ENCODE results near the gene DCANP1.

Gene DCANP1

DNA sequence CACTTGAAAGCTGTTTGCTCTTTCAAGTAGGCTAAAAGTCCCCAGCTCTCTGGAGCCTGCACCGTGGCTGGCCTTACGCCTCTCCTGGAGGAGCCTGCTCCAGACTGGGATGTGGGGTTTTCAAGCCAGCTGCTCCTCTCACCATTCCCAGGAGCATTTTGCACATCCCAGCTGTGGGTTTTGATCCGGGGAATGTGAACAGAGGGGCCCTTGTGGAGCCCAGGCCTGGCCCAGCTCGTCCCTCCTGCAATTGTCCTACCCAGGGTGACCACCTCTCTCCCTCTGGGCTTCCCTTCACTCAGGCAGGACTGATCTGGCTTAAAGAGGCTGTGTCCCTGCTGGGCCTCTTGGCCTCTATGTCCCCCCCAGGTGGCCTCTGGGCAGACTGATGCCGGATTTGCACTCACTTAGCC is 37.5 kb upstream of the DCANP1 start:
- no peak overlapping the region for H3K4me3 ChIP-seq (ENCODE audit: low read depth, low read length)
- TF ChIP-seq, protein P1, sequence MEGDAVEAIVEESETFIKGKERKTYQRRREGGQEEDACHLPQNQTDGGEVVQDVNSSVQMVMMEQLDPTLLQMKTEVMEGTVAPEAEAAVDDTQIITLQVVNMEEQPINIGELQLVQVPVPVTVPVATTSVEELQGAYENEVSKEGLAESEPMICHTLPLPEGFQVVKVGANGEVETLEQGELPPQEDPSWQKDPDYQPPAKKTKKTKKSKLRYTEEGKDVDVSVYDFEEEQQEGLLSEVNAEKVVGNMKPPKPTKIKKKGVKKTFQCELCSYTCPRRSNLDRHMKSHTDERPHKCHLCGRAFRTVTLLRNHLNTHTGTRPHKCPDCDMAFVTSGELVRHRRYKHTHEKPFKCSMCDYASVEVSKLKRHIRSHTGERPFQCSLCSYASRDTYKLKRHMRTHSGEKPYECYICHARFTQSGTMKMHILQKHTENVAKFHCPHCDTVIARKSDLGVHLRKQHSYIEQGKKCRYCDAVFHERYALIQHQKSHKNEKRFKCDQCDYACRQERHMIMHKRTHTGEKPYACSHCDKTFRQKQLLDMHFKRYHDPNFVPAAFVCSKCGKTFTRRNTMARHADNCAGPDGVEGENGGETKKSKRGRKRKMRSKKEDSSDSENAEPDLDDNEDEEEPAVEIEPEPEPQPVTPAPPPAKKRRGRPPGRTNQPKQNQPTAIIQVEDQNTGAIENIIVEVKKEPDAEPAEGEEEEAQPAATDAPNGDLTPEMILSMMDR (IDR thresholded peaks at IDR 0.05; ENCODE audit: borderline replicate concordance, insufficient read depth, low read depth, low read length) = no peak

DNA sequence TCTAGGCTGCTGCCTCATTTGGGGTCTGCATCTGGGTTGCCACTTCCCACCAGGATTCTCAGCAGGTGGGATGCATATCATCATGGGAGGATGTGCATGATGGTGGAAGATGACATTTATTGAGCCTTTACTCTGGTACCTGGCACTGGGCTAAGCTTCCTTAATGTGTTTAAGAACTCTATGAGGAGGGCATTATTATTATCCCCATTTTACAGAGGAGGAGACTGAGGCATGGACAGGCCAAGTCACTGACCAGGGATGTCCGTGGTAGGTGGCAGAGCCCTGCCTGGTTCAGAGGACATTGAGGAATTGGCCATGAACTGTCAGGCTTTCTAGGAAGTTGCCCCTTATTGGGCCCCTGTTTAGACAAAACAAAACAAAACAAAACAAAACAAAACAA is 36.1 kb upstream of the DCANP1 start:
- TF ChIP-seq, protein P1 (IDR thresholded peaks at IDR 0.05; ENCODE audit: borderline replicate concordance, insufficient read depth, low read depth, low read length) = no peak
- H3K4me3 ChIP-seq (ENCODE audit: low read depth, low read length) = no peak overlapping the region

DNA sequence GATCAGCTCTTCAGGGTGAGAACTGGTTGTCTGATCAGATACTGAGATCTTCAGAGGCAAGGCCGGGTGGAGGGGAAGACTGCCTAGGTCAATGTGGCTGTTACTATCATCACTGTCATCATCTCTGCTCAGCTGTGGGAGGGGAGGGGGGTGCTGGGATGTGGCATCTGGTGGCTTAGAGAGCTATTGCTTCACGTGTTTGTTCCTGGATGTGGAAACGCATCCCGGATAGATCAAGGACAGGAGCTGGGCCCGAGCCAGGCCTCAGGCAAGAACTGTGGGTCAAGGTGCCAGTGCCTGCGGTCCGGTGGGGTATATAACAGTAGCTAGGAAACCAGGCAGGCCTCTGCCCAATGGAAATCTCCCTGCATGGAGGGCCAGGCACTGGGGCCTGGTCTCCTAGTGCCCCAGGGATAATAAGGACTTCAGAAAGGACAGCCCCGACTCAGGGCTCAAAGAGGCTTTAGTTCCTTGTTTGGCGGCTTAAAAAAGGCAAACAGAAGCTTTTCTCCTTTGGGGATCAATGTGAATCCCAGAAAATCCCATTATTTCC is 35.3 kb upstream of the DCANP1 start:
- H3K4me3 ChIP-seq (ENCODE audit: low read depth, low read length) = no peak overlapping the region

DNA sequence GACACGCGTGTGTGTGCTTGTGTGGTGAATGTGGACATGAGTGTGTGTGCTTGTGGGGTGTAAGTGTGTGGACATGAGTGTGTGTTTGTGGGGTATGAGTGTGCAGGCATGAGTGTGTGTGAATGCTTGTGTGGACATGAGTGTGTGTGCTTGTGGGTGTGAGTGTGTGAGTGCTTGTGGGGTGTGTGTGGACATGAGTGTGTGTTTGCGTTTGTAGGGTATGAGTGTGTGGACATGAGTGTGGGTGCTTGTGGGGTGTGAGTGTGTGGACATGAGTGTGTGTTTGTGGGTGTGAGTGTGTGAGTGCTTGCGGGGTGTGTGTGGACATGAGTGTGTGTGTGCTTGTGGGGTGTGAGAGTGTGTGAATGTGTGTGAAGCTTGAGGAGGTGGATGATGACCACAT is 34.8 kb upstream of the DCANP1 start:
- H3K4me3 ChIP-seq (ENCODE audit: low read depth, low read length) = no peak overlapping the region
- TF ChIP-seq, protein P1 (IDR thresholded peaks at IDR 0.05; ENCODE audit: borderline replicate concordance, insufficient read depth, low read depth, low read length) = no peak

More for the DNA sequence above, 35.3 kb upstream of the DCANP1 start:
- TF ChIP-seq, protein P1 (IDR thresholded peaks at IDR 0.05; ENCODE audit: borderline replicate concordance, insufficient read depth, low read depth, low read length) = no peak

DNA sequence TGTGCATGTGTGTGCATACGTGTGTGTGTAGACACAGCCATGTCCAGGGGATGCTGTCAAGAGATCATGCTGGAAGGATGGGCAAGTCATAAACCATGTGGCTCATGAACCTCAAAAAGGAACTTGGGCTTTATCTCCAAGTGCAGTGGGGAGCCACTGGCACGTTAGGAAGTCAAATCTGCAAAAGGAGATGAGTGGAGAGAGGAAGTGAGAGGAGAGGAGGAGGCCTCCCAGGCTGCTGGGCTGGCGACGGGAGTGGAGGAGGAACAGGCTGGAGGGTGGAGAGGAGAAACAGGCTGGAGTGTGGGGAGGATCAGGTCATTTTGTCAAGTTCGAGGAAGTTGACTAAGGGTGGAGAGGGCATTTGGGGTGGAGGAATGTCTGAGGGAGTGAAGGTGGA is 34.2 kb upstream of the DCANP1 start:
- TF ChIP-seq, protein P1 (IDR thresholded peaks at IDR 0.05; ENCODE audit: borderline replicate concordance, insufficient read depth, low read depth, low read length) = no peak
- no peak overlapping the region for H3K4me3 ChIP-seq (ENCODE audit: low read depth, low read length)

DNA sequence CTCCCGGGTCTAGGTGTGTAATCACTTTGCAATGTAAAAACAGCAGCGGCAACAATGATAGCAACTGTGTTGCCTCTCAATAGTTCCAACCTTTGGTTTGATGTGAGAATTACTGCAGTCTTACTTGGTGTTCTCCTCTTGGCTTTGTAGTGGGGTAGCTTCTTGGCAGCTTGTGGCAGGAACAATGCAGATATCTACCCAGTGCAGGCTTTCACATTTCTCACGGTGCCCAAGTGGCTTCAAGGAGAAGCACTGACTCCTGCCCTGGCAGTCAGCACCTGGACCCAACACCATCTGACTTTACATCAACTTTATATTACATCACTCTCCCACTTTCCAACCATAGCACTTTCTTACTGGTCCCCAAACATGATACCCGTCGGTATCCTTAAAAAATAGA is 33.4 kb upstream of the DCANP1 start:
- TF ChIP-seq, protein P1 (IDR thresholded peaks at IDR 0.05; ENCODE audit: borderline replicate concordance, insufficient read depth, low read depth, low read length) = no peak
- no peak overlapping the region for H3K4me3 ChIP-seq (ENCODE audit: low read depth, low read length)

DNA sequence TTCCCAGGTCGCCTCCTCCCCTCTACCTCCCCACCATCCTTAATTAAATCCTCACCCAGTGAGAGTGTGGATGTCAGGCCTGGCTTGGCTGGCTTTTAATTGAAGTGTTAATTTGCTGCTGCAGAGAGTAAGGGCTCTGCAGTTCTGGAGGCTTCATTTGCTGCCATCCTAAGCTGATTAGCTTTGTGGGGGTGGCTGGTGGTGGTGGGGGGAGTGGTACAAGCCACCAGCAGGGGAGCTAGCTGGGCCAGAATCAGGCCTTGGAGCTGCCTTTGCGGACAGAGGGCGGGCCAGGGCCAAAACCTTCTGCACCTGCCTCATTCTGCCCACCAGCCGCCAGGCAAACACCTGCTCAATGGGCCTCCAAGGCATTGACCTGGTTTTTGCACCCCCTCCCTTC is 31.8 kb upstream of the DCANP1 start:
- TF ChIP-seq, protein P1 (IDR thresholded peaks at IDR 0.05; ENCODE audit: borderline replicate concordance, insufficient read depth, low read depth, low read length) = no peak

More for the DNA sequence above, 31.8 kb upstream of the DCANP1 start:
- no peak overlapping the region for H3K4me3 ChIP-seq (ENCODE audit: low read depth, low read length)

Measured in GM12875 (cell line).